ENCODE data around the gene ANXA6.
A peak's percentile ranks its signal among the peaks of the same experiment; 100 is the strongest.

ANXA6 gene

DNA sequence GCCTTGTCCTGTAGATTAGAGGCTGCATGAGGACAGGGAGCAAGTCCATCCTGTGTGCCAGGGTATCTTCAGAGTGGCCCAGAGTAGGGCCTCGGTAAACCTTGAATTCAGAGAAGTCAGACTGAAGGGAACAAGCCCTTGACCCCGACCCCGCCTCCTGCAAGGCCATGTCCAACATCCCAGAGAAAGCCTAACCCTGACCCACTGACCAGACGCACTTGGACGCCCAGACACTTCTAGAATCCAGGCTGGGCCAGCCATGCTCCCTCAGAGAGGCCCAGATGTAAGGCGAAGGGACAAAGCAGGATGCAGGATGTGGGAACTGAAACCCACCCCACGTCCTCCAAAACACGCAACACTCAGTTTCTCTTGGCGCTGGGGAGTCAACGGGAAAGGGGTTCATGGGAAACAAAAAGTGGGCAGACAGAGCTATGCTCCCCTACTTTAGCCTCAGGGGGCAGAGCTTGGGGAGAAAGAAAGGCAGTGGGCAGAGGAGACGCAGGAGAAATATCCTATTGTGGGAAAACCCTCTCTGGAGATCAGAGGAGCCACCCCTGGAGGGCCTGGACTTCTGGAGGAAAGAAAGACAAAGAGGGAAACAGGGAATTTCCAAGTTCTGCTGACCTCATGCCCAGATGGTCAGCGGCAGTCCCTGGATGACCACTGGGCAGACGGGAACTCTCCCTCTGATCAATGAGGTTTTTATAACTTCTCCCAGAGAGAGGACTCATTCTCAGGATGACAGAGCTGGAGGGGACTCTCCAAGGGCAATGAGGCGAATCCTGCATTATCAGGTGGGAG lies 89.7 kb downstream of the ANXA6 start:
- Histone ChIP-seq H3K4me3 (ENCODE audit: low read length) (peak overlapping the region; percentile 45), H3K36me3 (replicated peaks; ENCODE audit: low read depth, low read length) (peaks cover 52% of the 10 kb centered on the region), H3K27ac (ENCODE audit: low read length) (peak overlapping the region; percentile 89), H3K27me3 (ENCODE audit: low read depth, low read length) (no peaks in the 10 kb centered on the region), H3K4me1 (ENCODE audit: low read length) (peaks cover 100% of the 10 kb centered on the region), H3K4me2 (ENCODE audit: low read length) (peak overlapping the region; percentile 81), H3K9ac (ENCODE audit: low read length) (peak overlapping the region; percentile 9; the same call in 1 of the 2 replicates), H2AFZ (ENCODE audit: low read depth, low read length) (no peak overlapping the region), H3K9me3 (ENCODE audit: insufficient read depth, low read length) (no peaks in the 10 kb centered on the region), H4K20me1 (ENCODE audit: insufficient read depth, low read length) (peaks cover 99% of the 10 kb centered on the region), H3K79me2 (ENCODE audit: low read length) (peaks cover 100% of the 10 kb centered on the region)
- no peak for TF ChIP-seq EZH2phosphoT487 (IDR thresholded peaks at IDR 0.05; ENCODE audit: low read depth)
- TF ChIP-seq, protein P1, sequence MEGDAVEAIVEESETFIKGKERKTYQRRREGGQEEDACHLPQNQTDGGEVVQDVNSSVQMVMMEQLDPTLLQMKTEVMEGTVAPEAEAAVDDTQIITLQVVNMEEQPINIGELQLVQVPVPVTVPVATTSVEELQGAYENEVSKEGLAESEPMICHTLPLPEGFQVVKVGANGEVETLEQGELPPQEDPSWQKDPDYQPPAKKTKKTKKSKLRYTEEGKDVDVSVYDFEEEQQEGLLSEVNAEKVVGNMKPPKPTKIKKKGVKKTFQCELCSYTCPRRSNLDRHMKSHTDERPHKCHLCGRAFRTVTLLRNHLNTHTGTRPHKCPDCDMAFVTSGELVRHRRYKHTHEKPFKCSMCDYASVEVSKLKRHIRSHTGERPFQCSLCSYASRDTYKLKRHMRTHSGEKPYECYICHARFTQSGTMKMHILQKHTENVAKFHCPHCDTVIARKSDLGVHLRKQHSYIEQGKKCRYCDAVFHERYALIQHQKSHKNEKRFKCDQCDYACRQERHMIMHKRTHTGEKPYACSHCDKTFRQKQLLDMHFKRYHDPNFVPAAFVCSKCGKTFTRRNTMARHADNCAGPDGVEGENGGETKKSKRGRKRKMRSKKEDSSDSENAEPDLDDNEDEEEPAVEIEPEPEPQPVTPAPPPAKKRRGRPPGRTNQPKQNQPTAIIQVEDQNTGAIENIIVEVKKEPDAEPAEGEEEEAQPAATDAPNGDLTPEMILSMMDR (IDR thresholded peaks at IDR 0.05; ENCODE audit: low read depth, low read length): no peak

DNA sequence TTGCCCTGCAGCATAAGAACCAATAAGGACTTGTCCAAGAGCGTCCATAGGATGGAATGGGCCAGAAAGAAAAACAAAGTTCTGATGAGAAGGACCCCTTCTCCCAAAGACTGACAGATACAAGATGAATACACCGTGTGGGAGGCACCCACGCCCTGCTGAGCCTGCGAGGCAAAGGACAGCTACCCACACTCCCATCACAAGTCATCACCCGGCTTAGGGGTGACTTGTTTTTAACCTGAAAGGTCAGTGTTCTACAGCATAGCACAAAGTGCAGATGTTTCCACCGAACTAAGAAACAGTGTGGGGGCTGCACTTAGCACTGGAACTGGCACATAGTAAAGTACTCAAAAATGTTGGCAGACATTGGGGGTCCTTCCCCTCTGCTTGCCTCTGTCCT lies 90.7 kb downstream of the ANXA6 start:
- peak overlapping the region; percentile 89 for H3K27ac ChIP-seq (ENCODE audit: low read length)
- H3K4me1 ChIP-seq (ENCODE audit: low read length): peaks cover 100% of the 10 kb centered on the region
- peaks cover 94% of the 10 kb centered on the region for H4K20me1 ChIP-seq (ENCODE audit: insufficient read depth, low read length)

DNA sequence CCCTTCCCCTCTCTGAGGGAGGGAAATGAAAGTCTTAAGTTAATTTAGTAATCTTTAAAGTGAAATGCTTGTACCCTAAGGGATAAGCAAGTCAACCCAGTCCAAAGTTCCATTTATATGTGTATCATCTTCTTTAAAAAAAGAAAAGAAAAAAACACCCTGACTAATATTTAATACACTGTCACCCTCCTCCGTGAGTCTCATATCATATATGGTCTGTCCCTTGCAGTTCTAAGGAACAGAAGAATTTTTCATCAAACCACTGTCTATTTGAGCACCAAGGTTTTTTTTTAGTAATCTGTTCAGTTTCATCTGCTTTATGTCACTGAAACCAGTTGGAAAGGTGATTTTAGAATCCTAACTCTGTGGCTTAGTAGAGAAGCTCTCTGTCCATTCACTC lies 92.0 kb downstream of the ANXA6 start:
- H2AFZ ChIP-seq (ENCODE audit: low read depth, low read length): no peak overlapping the region
- peaks cover 65% of the 10 kb centered on the region for H3K36me3 ChIP-seq (replicated peaks; ENCODE audit: low read depth, low read length)
- H3K27me3 ChIP-seq (ENCODE audit: low read depth, low read length): no peaks in the 10 kb centered on the region
- peaks cover 100% of the 10 kb centered on the region for H3K4me1 ChIP-seq (ENCODE audit: low read length)
- TF ChIP-seq, protein P1 (IDR thresholded peaks at IDR 0.05; ENCODE audit: low read depth, low read length): no peak
- no peak for TF ChIP-seq EZH2phosphoT487 (IDR thresholded peaks at IDR 0.05; ENCODE audit: low read depth)
- H3K27ac ChIP-seq (ENCODE audit: low read length): peak overlapping the region; percentile 89
- H3K4me3 ChIP-seq (ENCODE audit: low read length): peak overlapping the region; percentile 51
- no peaks in the 10 kb centered on the region for H3K9me3 ChIP-seq (ENCODE audit: insufficient read depth, low read length)
- peaks cover 97% of the 10 kb centered on the region for H3K79me2 ChIP-seq (ENCODE audit: low read length)
- H3K9ac ChIP-seq (ENCODE audit: low read length): peak overlapping the region; percentile 51; the same call in 1 of the 2 replicates
- peak overlapping the region; percentile 81 for H3K4me2 ChIP-seq (ENCODE audit: low read length)
- peaks cover 81% of the 10 kb centered on the region for H4K20me1 ChIP-seq (ENCODE audit: insufficient read depth, low read length)

More for the DNA sequence above, 90.7 kb downstream of the ANXA6 start:
- Histone ChIP-seq H3K36me3 (replicated peaks; ENCODE audit: low read depth, low read length) (peaks cover 60% of the 10 kb centered on the region), H3K79me2 (ENCODE audit: low read length) (peaks cover 100% of the 10 kb centered on the region), H3K9me3 (ENCODE audit: insufficient read depth, low read length) (no peaks in the 10 kb centered on the region), H3K4me3 (ENCODE audit: low read length) (peak overlapping the region; percentile 51; the same call in 1 of the 2 replicates), H3K9ac (ENCODE audit: low read length) (no peak overlapping the region), H2AFZ (ENCODE audit: low read depth, low read length) (no peak overlapping the region), H3K27me3 (ENCODE audit: low read depth, low read length) (no peaks in the 10 kb centered on the region), H3K4me2 (ENCODE audit: low read length) (peak overlapping the region; percentile 81)
- TF ChIP-seq EZH2phosphoT487 (IDR thresholded peaks at IDR 0.05; ENCODE audit: low read depth): no peak
- TF ChIP-seq, protein P1 (IDR thresholded peaks at IDR 0.05; ENCODE audit: low read depth, low read length): no peak

DNA sequence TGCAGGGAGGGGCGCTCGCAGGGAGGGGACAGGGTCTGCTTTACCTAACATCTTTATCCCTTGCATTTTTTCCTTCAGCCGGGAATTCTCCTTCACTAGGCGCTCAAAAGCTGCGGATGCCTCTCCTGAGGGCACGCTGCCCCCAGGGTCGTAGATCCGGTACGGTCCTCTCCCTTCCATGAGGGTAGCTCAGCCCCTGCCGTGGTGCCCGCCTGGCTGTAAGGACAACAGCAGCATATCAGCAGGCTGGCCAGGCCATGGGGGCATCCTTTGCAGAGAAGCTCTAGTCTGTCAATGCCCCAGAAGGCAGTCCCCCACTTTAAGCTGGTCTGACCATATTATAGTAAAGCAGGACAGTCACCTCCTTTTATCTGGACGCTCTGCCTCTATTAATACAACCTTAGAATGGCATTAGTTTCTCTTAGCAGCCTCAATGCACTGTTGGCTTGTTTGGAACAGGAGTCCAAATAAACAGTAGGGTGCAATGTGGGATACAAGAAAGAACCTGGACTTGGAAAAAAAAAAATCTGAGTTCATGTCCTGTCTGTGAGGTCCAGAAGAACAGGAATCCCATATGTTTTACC lies 92.6 kb downstream of the ANXA6 start:
- no peak for TF ChIP-seq EZH2phosphoT487 (IDR thresholded peaks at IDR 0.05; ENCODE audit: low read depth)
- Histone ChIP-seq H3K4me1 (ENCODE audit: low read length) (peaks cover 100% of the 10 kb centered on the region), H3K4me2 (ENCODE audit: low read length) (peak overlapping the region; percentile 81), H3K79me2 (ENCODE audit: low read length) (peaks cover 91% of the 10 kb centered on the region), H3K9ac (ENCODE audit: low read length) (0 out of 2 replicates have a peak overlapping the region, but pooled peaks have one; percentile 51), H3K27ac (ENCODE audit: low read length) (peak overlapping the region; percentile 89), H3K9me3 (ENCODE audit: insufficient read depth, low read length) (no peaks in the 10 kb centered on the region), H2AFZ (ENCODE audit: low read depth, low read length) (no peak overlapping the region), H3K27me3 (ENCODE audit: low read depth, low read length) (no peaks in the 10 kb centered on the region), H3K36me3 (replicated peaks; ENCODE audit: low read depth, low read length) (peaks cover 64% of the 10 kb centered on the region), H4K20me1 (ENCODE audit: insufficient read depth, low read length) (peaks cover 75% of the 10 kb centered on the region), H3K4me3 (ENCODE audit: low read length) (peak overlapping the region; percentile 51; the same call in 1 of the 2 replicates)

All from OCI-LY3 (cell line).